Measurements from ENCODE around the gene ZNF701.
"Not testable (repeated sequence)": the region's sequence is repeated elsewhere in the genome, so short reads cannot be mapped to it uniquely, and the experiment has no call there.

ZNF701 gene

DNA sequence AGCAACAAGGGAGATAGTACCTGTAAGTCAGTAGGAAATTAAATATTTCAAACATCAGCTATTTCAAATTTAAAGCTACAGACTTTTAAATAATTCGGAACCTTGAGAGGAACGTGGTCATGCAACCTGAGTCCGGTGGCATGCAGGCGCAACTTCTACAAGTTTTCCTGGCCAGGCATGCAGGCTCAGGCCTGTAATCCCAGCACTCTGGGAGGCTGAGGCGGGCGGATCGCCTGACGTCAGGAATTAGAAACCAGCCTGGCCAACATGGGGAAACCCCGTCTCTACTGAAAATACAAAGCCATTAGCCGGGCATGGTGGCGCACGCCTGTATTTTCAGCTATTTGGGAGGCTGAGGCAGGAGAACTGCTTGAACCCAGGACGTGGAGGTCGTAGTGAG is 2.2 kb upstream of the ZNF701 start:
- no peak for DNase-seq

GRCh38 chr19:52569638-52569999 is 468 bp upstream of the ZNF701 start:
- peak; percentile 32 for DNase-seq

- DNase-seq, result no peak
Measured at GRCh38 chr19:52584736-52585440, 14.8 kb downstream of the ZNF701 start.

- DNase-seq, result no peak
Measured at GRCh38 chr19:52585604-52586003, 15.5 kb downstream of the ZNF701 start.

DNA sequence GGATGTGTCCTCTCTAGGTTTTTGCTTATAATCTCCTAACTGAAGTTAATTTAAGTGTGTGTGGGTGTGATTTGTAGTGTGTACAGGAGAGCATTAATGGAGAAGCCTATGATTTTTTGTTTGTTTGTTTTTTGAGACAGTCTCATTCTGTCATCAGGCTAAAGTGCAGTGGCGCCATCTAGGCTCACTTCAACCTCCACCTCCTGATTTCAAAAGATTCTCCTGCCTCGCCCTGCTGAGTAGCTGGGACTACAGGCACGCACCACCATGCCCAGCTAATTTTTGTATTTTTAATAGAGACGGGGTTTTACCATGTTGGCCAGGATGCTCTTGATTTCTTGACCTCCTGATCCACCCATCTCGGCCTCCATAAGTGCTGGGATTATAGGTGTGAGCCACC is 20.6 kb downstream of the ZNF701 start:
- peak; percentile 3 for DNase-seq

GRCh38 chr19:52592301-52592700 is 22.2 kb downstream of the ZNF701 start:
- DNase-seq, result no peak

DNA sequence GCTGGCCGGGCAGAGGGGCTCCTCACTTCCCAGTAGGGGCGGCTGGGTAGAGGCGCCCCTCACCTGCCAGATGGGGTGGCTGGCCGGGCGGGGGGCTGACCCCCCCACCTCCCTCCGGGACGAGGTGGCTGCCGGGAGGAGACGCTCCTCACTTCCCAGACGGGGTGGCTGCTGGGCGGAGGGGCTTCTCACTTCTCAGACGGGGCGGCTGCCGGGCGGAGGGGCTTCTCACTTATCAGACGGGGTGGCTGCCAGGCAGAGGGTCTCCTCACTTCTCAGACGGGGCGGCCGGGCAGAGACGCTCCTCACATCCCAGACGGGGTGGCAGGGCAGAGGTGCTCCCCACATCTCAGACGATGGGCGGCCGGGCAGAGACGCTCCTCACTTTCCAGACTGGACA is 23.4 kb downstream of the ZNF701 start:
- not testable (repeated sequence) for DNase-seq

DNA sequence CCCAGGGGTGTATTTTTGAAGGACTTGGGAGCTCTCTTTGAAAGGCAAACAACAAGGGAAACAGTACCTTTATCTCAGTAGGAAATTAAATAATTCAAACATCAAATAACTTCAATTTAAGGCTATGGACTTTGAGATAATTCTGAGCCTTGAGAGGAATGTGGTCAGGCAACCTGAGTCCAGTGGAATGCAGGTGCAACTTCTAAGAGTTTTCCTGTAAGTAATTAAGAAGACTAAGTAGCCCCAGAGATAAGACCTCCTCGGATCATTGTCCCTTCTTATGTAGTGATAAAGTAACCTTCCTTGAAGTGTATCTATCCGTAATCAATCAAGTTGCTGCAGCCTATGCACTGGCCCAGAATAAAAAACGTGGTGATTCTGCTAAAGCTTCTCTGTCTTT is 29.2 kb downstream of the ZNF701 start:
- DNase-seq, result no peak

GRCh38 chr19:52600639-52601024 is 30.5 kb downstream of the ZNF701 start:
- no peak for DNase-seq

DNA sequence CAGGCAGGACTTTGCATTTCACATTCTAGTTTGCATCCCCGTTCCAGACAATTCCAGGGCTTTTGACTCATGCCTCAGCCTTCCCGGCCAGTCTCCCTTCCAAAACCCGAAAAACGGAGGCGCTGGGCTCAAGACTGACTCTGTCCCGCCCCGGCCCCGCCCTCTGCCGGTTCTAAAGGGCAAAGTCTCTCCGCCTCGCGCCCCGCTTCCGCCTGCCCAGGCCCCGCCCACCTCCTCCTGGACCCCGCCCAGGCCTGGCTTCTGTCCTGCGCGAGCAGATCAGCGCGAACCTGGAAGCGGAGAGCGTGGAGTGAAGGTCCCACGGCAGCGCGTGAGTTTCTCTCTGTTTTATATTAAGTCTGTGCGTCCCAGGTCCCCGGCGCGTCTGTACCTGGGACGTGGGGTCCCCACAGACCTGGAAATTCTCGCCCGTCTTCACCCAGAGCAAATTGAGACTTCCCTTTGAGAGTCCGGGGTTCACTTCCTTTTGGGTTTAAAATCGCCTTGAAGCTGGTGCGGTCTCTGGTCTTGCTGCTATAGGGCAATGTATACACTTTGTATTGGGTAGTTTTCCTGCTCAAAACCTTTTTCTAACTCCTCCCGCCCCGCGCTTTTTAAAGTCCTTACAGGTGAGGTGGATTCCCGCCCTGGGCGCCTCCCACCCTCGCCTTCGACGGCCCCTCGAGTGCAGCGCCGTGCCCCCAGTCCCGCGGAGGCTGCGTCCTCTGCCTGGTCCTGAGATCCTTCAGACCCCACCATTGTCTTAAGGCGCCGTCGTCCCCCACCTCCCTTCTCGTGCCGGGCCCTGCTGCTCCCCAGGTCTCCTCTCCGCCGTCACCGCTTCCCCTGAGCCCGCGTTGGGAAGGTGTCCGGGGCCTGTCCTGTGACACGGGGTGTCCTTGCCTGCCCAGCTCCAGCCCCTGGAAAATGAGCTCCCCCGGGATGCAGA is 31.2 kb downstream of the ZNF701 start:
- DNase-seq, result peak; percentile 76

- DNase-seq, result not testable (repeated sequence)
Measured at GRCh38 chr19:52601974-52602366, 31.9 kb downstream of the ZNF701 start.

GRCh38 chr19:52602941-52603340 is 32.9 kb downstream of the ZNF701 start:
- no peak for DNase-seq

GRCh38 chr19:52603558-52604207 is 33.6 kb downstream of the ZNF701 start:
- no peak for DNase-seq

- no peak for DNase-seq
Measured at GRCh38 chr19:52613299-52613906, 43.3 kb downstream of the ZNF701 start.

GRCh38 chr19:52621376-52621775 is 51.3 kb downstream of the ZNF701 start:
- DNase-seq, result no peak

GRCh38 chr19:52622261-52622660 is 52.2 kb downstream of the ZNF701 start:
- no peak for DNase-seq

DNA sequence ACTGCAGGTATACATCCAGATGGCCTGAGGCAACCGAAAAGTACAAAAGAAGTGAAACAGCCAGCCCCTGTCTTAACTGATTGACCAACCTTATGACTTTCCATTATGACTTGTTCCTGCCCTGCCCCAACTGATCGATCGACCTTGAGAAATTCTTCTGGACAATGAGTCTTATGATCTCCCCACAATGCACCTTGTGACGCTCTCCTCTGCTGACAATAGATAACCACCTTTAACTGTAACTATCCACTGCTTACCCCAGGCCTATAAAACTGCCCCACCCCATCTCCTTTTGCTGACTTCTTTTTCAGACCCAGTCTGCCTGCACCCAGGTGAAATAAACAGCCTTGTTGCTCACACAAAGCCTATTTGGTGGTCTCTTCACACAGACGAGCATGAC is 56.8 kb downstream of the ZNF701 start:
- DNase-seq, result no peak

GRCh38 chr19:52627441-52627840 is 57.4 kb downstream of the ZNF701 start:
- not testable (repeated sequence) for DNase-seq

DNA sequence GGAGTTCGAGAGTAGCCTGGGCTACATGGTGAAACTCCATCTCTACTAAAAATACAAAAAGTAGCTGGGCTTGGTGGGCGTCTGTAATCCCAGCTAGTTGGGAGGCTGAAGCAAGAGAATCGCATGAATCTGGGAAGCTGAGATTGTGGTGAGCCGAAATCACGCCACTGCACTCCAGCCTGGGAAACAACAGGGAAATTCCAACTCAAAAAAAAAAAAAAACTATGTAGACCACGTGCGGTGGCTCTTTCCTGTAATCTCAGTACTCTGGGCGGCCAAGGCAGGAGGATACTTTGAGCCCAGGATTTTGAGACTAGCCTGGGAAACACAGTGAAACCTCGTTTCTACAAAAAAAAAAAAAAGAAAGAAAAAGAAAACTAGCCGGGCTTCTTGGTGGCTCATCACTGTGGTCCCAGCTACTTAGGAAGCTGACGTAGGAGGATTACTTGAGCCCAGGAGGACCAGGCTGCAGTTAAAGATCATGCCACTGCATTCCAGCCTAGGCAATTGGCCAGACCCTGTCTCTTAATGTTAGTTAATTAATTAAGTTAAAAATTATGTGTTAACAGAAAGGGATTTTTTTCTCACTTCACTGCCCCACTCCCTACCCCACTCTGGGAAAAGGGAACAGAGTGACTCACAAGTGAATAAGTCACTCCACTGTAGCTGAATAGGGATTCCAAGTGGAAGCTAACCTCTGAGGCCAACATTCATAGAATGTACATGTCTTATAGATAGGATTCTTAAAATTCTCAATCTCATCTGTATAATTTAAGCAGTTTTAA is 65.9 kb downstream of the ZNF701 start:
- no peak for DNase-seq

All from COR-L47 (cell line).